ENCODE measurements around the gene DOCK8. TPM values are rescaled to one million over a fixed set of nuclear protein-coding genes. Genes with fewer than 3 reads are reported as not detected.

Gene DOCK8
- total and polyA plus RNA-seq, 2 of the 13 experiments (the other 11 are each of a cell fraction or from before 2014, with no cell fraction given): 0.28 to 0.38 TPM

GRCh38 chr9:489198-490197 lies 274.8 kb downstream of the DOCK8 start (continued):
- TF ChIP-seq GMEB1 (CRISPR knock-in tag; IDR thresholded peaks at IDR 0.05; ENCODE audit: borderline replicate concordance): no peak
- TF ChIP-seq ZNF253 (CRISPR knock-in tag; IDR thresholded peaks at IDR 0.05; ENCODE audit: borderline replicate concordance): no peak
- peak; percentile 44 for TF ChIP-seq TEAD3 (CRISPR knock-in tag; optimal IDR thresholded peaks at IDR 0.05; ENCODE audit: borderline replicate concordance)
- peak; percentile 82; the same call in 1 of the 2 replicates for TF ChIP-seq ZNF609 (CRISPR knock-in tag; IDR thresholded peaks at IDR 0.05; ENCODE audit: borderline replicate concordance)
- no peak for TF ChIP-seq ATF2 (CRISPR knock-in tag; IDR thresholded peaks at IDR 0.05)
- no peak for TF ChIP-seq TFDP1 (CRISPR knock-in tag; IDR thresholded peaks at IDR 0.05; ENCODE audit: borderline replicate concordance)
- no peak for TF ChIP-seq ZNF280B (CRISPR knock-in tag; IDR thresholded peaks at IDR 0.05; ENCODE audit: borderline replicate concordance)
- no peak for TF ChIP-seq NONO (IDR thresholded peaks at IDR 0.05)
- TF ChIP-seq NONO (CRISPR knock-in tag; conservative IDR thresholded peaks at IDR 0.05): 0 out of 2 replicates have a peak, but pooled peaks have one; percentile 21
- TF ChIP-seq ATF7-NPFF (CRISPR knock-in tag; IDR thresholded peaks at IDR 0.05; ENCODE audit: low read depth): no peak
- TF ChIP-seq ZNF782 (CRISPR knock-in tag; IDR thresholded peaks at IDR 0.05; ENCODE audit: borderline replicate concordance): no peak
- peak; percentile 29; the same call in 1 of the 2 replicates for TF ChIP-seq NR2C2 (CRISPR knock-in tag; IDR thresholded peaks at IDR 0.05; ENCODE audit: borderline replicate concordance)
- TF ChIP-seq FOXP1 (IDR thresholded peaks at IDR 0.05): no peak
- TF ChIP-seq FOXP1 (CRISPR knock-in tag; IDR thresholded peaks at IDR 0.05): peak; percentile 74
